ENCODE measurements around the gene KLF11.

The KLF11 gene

DNA sequence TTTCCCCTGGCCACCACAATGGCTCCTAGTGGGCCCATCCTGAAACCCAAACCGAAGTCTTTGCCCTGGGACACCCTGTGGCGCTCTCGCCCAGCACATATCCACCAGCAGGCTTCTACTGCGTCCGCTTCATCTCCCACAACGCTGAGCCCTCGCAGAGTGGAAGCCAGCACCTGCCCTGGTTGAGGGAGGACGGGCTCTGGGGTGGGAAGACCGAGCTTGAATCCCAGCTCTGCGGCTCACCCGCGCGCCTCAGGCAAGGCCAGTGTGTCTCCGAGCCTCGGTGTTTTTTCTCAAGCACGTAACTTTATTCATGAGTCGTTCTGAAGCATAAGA, 15.6 kb downstream of the KLF11 start:
- TF ChIP-seq, protein P1, sequence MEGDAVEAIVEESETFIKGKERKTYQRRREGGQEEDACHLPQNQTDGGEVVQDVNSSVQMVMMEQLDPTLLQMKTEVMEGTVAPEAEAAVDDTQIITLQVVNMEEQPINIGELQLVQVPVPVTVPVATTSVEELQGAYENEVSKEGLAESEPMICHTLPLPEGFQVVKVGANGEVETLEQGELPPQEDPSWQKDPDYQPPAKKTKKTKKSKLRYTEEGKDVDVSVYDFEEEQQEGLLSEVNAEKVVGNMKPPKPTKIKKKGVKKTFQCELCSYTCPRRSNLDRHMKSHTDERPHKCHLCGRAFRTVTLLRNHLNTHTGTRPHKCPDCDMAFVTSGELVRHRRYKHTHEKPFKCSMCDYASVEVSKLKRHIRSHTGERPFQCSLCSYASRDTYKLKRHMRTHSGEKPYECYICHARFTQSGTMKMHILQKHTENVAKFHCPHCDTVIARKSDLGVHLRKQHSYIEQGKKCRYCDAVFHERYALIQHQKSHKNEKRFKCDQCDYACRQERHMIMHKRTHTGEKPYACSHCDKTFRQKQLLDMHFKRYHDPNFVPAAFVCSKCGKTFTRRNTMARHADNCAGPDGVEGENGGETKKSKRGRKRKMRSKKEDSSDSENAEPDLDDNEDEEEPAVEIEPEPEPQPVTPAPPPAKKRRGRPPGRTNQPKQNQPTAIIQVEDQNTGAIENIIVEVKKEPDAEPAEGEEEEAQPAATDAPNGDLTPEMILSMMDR (IDR thresholded peaks at IDR 0.05): no peak
- no peak for TF ChIP-seq ZFX (IDR thresholded peaks at IDR 0.05; ENCODE audit: borderline replicate concordance)
- H3K27ac ChIP-seq: no peak overlapping the region

DNA sequence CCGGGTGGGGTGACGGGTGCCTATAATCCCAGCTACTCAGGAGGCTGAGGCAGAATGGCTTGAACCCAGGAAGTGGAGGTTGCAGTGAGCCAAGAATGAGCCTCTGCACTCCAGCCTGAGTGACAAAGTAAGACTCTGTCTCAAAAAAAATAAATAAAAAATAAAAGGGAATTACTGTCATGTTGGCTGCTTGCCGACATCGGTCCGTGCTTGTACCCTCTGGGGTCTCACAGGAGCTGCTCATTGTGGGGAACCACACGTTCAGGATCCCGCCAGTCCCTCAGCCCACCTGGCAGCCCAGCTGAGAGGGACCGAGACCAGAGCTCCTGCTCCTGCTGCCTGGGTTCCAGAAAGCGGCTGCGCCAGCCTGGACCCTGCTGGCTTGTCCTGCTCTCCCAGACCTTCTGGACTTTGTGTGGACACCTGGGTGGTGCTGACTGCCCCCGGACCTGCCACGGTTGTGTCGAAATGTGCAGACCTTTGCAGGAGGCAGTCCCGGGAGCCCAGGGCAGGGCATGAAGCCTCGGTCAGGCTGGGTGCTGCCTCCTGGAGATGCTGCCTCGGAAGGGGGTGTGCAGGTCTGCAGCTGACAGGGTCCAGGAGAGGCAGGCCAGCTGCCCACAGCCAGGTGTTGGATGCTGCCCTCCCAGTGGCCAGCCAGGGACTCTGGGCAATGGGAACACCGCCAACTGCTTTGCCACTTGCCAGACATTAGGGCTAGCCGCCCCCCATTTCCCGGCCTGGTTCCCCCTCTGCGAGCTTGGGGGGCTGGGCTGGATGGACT, 16.4 kb downstream of the KLF11 start:
- TF ChIP-seq ZFX (IDR thresholded peaks at IDR 0.05; ENCODE audit: borderline replicate concordance): no peak
- TF ChIP-seq, protein P1 (IDR thresholded peaks at IDR 0.05): no peak
- H3K27ac ChIP-seq: no peak overlapping the region

DNA sequence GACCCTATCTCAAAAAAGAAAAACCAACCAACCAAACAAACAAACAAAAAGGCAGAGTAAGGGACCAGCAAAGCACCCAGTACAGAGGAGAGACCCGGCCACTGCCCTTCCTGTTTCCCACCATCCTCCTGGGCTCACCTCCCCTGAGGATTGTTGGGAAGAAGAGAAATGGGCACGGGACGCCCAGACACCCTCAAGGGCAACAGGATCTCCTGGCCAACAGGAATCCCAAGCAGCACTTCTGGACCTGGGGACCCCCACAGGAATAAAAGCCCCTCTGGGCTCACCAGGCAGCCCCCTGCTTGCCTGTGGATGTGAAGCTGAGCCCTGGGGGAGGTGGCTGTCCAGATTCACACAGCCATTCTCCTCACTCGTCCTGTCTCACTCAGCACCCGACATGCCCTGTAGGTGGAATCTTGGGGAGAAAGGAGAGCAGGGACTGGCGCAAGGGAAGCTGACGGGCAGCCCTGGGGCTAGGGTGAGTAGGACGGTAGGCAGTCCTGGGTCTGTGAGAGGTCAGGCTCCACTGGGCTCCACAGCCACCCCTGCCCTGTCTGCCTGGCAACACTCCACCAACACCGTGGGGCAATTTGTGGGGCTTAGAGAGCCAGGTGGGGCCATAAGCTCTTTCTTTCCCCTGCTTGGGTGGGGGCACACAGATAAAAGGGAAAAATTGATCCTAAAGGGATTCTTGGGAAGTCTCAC, 18.0 kb downstream of the KLF11 start:
- TF ChIP-seq ZFX (IDR thresholded peaks at IDR 0.05; ENCODE audit: borderline replicate concordance): no peak
- TF ChIP-seq, protein P1 (IDR thresholded peaks at IDR 0.05): no peak
- no peak overlapping the region for H3K27ac ChIP-seq

DNA sequence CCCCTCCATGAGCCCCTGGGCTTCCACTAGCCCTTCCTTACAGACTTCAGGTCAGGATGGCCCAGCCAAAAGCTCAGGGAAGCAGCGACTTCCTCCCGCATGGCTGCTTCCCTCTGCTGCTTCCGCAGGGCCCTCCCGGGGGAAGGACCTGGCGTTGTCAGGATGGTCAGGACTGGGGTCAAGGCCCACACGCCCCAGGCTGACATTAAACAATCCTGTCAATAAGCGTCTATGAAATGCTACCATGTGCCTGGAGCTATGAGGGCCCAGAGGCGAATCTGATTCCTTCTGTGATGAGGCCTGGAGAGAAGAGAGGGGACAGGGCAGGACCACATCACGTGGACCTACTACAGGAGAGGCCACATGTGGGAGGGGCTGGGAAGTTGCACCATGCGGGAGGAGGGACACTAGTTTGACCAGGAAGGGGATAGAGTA, 19.6 kb downstream of the KLF11 start:
- no peak overlapping the region for H3K27ac ChIP-seq
- TF ChIP-seq, protein P1 (IDR thresholded peaks at IDR 0.05): no peak
- TF ChIP-seq ZFX (IDR thresholded peaks at IDR 0.05; ENCODE audit: borderline replicate concordance): no peak

DNA sequence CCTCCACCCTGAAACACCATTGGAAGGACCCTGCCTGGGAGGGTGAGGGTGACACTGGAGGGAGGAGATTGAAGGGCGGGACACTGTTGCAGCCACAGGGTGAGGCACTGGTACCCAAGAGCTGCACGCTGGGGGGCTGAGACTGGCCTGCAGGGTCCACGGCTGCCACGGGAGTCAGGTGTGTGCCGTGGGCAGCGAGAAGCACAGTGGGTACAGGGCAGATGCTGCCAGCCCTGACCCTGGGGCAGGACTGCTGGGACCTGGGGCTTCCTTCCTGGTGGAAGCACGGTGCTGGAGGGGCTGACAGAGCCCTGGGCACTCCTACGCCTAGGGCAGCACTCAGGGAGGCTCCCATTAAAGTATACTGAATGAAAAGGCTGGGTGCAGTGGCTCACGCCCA, 20.2 kb downstream of the KLF11 start:
- TF ChIP-seq, protein P1 (IDR thresholded peaks at IDR 0.05): no peak
- no peak for TF ChIP-seq ZFX (IDR thresholded peaks at IDR 0.05; ENCODE audit: borderline replicate concordance)
- H3K27ac ChIP-seq: no peak overlapping the region

DNA sequence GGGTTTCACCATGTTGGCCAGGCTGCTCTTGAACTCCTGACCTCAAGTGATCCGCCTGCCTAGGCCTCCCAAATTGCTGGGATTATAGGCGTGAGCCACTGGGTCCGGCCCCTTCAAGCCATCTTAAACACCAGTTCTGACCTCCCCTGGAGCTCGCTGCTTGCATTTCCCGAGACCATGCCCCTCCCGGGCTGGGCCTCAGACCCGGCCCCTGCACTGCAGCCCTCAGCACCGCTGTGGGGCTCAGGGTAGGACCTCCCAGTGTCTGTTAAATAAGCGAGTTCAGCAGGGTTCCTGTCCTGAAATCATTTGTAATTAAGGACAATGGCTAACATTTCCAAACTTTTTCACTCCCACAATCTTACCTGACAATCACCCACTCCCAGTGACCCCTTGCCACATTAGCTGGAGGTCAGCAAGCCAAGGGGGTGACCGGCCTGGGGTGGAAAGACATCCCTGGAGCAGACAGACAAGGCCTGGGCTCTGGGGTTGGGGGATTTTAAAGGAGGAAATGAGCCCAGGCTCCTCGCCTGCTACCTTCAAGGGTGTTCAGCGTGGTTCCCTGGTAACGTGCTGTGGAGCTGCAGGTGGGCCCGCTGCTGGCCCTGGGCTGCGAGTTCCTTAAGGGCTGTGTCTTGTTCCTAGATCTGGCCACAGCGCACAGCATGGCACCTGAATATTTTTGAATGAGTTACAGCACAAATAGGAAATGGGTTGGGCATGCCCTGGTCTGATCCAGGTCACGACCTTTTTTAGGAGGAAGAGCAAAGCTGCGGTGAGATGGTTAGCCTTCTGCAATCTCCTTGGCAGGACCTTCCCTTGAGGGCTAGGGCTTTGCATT, 21.8 kb downstream of the KLF11 start:
- no peak overlapping the region for H3K27ac ChIP-seq
- no peak for TF ChIP-seq ZFX (IDR thresholded peaks at IDR 0.05; ENCODE audit: borderline replicate concordance)
- TF ChIP-seq, protein P1 (IDR thresholded peaks at IDR 0.05): no peak
